ENCODE measurements around the gene ADAM12.

DNA sequence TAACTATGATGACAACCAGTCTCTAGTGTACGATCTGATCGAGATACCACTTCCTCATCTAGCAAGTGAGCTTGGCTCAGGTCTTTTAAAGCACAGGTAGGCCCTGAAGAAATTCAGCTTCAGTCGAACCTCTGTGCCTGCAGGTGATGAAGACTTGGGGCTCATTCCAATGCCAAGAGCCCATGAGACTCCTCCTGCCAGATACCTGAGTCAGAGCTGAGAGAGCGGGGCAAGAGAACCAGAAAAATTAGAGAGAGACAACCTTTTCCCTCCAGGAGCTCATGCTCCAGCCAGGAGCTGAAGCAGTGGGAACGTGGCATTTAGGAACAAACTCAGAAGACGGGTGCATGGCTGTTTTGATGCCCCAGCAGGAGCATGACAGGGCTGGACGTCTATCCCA is 259.3 kb downstream of the ADAM12 start:
- TF ChIP-seq JUNB (IDR thresholded peaks at IDR 0.05; ENCODE audit: unreplicated experiment) (no peak), EZH2phosphoT487 (IDR thresholded peaks at IDR 0.05; ENCODE audit: unreplicated experiment) (no peak), ZNF331 (CRISPR knock-in tag; IDR thresholded peaks at IDR 0.05; ENCODE audit: low read depth) (no peak), ZNF114 (CRISPR knock-in tag; IDR thresholded peaks at IDR 0.05) (no peak), NANOG (IDR thresholded peaks at IDR 0.05; ENCODE audit: borderline replicate concordance) (no peak), CREB1 (CRISPR knock-in tag; IDR thresholded peaks at IDR 0.05; ENCODE audit: low read depth) (no peak)
- TF ChIP-seq, protein P1, sequence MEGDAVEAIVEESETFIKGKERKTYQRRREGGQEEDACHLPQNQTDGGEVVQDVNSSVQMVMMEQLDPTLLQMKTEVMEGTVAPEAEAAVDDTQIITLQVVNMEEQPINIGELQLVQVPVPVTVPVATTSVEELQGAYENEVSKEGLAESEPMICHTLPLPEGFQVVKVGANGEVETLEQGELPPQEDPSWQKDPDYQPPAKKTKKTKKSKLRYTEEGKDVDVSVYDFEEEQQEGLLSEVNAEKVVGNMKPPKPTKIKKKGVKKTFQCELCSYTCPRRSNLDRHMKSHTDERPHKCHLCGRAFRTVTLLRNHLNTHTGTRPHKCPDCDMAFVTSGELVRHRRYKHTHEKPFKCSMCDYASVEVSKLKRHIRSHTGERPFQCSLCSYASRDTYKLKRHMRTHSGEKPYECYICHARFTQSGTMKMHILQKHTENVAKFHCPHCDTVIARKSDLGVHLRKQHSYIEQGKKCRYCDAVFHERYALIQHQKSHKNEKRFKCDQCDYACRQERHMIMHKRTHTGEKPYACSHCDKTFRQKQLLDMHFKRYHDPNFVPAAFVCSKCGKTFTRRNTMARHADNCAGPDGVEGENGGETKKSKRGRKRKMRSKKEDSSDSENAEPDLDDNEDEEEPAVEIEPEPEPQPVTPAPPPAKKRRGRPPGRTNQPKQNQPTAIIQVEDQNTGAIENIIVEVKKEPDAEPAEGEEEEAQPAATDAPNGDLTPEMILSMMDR (conservative IDR thresholded peaks at IDR 0.05; ENCODE audit: low read depth in 2 of 2) = no peak
- TF ChIP-seq, protein P2, sequence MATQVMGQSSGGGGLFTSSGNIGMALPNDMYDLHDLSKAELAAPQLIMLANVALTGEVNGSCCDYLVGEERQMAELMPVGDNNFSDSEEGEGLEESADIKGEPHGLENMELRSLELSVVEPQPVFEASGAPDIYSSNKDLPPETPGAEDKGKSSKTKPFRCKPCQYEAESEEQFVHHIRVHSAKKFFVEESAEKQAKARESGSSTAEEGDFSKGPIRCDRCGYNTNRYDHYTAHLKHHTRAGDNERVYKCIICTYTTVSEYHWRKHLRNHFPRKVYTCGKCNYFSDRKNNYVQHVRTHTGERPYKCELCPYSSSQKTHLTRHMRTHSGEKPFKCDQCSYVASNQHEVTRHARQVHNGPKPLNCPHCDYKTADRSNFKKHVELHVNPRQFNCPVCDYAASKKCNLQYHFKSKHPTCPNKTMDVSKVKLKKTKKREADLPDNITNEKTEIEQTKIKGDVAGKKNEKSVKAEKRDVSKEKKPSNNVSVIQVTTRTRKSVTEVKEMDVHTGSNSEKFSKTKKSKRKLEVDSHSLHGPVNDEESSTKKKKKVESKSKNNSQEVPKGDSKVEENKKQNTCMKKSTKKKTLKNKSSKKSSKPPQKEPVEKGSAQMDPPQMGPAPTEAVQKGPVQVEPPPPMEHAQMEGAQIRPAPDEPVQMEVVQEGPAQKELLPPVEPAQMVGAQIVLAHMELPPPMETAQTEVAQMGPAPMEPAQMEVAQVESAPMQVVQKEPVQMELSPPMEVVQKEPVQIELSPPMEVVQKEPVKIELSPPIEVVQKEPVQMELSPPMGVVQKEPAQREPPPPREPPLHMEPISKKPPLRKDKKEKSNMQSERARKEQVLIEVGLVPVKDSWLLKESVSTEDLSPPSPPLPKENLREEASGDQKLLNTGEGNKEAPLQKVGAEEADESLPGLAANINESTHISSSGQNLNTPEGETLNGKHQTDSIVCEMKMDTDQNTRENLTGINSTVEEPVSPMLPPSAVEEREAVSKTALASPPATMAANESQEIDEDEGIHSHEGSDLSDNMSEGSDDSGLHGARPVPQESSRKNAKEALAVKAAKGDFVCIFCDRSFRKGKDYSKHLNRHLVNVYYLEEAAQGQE (IDR thresholded peaks at IDR 0.05; ENCODE audit: unreplicated experiment) = no peak
